Superior temporal gyrus (tissue), 1 donor: ENCODE data around the gene SLC2A4RG.

Experiments
- DNase-seq: peaks from one replicate; pipeline ENCODE4 v3.0.0-alpha.2; 2016; ENCODE audit errors: extremely low spot score

SLC2A4RG gene, protein sequence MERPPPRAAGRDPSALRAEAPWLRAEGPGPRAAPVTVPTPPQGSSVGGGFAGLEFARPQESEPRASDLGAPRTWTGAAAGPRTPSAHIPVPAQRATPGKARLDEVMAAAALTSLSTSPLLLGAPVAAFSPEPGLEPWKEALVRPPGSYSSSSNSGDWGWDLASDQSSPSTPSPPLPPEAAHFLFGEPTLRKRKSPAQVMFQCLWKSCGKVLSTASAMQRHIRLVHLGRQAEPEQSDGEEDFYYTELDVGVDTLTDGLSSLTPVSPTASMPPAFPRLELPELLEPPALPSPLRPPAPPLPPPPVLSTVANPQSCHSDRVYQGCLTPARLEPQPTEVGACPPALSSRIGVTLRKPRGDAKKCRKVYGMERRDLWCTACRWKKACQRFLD

GRCh38 chr20:63739130-63740069, at the start of gene SLC2A4RG:
Gene SLC2A4RG (plus strand): TSS chr20:63739776. CDS start chr20:63739913, 137 bp downstream.
- peak; percentile 78 for DNase-seq

- DNase-seq, result no peak
These were observed 49.3 kb upstream of the SLC2A4RG start for GRCh38 chr20:63690003-63690897.

DNA sequence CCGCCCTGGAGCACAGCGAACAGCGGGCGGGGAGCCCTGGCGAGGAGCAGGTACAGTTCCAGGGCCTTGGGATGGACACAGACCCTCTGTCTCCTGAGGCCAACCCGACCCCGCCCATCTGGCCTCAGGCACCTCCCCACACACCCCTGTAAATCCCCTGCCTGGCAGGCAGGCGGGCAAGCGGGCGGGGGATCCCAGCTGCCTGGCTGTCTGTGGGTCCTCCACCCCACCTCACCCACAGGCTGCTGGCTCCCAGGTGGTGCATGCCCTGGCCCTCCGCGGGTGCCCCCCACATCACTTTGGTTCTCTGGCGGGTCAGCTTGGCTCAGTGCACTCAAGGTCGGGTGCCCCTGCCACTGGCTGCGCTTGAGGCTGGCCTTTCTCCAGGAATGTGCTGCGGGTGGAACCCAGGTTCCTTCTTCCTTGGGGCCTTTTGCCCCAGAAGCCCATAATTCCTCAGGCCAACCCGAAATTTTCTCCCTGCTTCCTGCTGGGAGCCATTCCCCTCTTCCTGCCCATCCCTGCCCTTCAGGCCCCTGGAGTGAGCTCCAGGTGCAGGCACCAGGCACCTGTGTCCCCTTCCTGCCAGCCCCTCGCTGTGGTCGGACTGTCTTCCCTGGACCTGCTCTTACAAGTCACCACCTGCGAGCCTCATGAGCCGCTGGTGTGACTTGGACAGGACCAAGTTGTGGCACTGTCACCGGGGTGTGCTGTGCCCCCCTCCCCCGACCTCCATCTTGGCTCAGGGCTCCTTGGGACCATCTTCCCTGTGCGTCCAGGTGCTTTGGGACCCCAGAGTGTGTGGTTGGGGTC, 48.5 kb upstream of the SLC2A4RG start:
- no peak for DNase-seq

DNA sequence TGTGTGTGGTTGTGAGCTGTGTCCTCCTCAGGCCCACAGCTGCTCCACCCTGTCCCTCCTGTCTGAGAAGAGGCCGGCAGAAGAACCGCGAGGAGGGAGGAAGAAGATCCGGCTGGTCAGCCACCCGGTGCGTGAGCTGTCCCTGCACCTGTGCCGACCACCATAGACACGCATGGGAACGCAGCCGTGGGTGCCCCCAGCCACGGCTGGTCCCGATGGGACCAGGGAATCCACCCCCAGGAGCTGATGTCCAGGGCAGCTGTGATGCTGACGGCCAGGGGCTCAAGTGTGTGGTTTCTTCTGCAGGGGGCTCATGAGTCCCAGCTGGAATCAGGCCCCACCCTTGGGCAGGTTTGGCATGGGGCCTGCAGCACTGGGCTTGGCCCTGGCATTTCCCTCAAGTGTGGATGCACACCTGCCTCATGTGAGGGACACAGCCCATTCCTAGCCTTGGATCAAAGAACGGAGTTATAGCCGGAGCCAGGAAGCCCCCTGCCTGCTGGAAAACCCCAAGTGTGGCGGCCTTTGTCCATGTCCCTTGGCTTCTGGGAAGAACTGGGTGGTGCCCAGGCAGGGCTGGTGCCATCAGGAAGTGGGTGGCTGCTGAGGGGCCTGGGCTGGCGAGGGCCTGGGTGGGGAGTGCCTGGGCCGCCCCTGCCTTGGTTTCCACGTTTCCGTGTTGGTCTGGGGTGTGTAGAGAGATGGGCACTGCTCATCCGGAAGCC, 47.7 kb upstream of the SLC2A4RG start:
- DNase-seq, result no peak

DNA sequence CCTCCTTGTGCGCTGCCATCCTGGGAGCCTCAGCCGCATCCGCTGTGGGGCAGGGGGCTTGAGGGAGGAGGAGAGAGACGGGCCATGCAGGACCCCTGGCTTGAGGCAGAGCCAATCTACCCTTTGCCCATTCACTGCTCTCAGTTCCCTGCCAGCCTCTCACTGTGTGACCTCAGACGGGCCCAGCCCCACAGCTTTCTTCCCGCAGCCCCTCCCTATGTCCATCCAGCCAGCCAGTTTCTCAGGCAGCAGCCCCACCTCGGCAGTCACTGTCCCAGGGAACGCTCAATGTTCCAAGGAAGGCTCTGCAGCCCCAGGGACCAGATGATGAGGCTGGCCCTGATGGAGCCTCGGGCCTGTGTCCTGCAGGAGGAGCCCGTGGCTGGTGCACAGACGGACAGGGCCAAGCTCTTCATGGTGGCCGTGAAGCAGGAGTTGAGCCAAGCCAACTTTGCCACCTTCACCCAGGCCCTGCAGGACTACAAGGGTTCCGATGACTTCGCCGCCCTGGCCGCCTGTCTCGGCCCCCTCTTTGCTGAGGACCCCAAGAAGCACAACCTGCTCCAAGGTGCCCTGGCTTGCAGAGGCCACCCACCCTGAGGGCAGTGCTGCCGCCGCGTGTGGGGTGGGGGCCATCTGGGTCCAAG, 47.0 kb upstream of the SLC2A4RG start:
- DNase-seq, result no peak

GRCh38 chr20:63693083-63693732, 46.4 kb upstream of the SLC2A4RG start:
- DNase-seq, result no peak

- no peak for DNase-seq
These were observed 45.6 kb upstream of the SLC2A4RG start for GRCh38 chr20:63693733-63694583.

GRCh38 chr20:63694584-63695423, 44.8 kb upstream of the SLC2A4RG start:
- no peak for DNase-seq

DNA sequence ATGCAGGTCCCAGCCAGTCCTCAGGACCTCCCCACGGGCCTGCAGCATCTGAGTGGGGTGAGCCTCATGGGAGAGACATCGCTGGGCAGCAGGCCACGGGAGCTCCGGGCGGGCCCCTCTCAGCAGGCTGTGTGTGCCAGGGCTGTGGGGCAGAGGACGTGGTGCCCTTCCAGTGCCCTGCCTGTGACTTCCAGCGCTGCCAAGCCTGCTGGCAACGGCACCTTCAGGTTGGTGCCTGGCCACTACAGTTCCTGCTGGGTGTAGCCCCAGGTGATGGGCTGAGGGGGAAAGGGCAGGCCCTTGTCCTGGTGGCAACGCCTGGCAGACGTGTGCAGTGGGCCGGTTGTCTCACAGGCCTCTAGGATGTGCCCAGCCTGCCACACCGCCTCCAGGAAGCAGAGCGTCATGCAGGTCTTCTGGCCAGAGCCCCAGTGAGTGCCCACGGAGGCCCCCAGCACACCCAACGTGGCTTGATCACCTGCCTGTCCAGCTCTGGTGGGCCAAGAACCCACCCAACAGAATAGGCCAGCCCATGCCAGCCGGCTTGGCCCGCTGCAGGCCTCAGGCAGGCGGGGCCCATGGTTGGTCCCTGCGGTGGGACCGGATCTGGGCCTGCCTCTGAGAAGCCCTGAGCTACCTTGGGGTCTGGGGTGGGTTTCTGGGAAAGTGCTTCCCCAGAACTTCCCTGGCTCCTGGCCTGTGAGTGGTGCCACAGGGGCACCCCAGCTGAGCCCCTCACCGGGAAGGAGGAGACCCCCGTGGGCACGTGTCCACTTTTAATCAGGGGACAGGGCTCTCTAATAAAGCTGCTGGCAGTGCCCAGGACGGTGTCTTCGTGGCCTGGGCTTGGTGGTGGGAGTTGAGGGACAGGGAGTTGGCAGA, 43.9 kb upstream of the SLC2A4RG start:
- no peak for DNase-seq

GRCh38 chr20:63696306-63696627, 43.3 kb upstream of the SLC2A4RG start:
- no peak for DNase-seq

DNA sequence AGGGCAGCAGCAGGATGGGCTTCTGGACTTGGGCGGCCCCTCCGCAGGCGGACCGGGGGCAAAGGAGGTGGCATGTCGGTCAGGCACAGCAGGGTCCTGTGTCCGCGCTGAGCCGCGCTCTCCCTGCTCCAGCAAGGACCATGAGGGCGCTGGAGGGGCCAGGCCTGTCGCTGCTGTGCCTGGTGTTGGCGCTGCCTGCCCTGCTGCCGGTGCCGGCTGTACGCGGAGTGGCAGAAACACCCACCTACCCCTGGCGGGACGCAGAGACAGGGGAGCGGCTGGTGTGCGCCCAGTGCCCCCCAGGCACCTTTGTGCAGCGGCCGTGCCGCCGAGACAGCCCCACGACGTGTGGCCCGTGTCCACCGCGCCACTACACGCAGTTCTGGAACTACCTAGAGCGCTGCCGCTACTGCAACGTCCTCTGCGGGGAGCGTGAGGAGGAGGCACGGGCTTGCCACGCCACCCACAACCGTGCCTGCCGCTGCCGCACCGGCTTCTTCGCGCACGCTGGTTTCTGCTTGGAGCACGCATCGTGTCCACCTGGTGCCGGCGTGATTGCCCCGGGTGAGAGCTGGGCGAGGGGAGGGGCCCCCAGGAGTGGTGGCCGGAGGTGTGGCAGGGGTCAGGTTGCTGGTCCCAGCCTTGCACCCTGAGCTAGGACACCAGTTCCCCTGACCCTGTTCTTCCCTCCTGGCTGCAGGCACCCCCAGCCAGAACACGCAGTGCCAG, 42.8 kb upstream of the SLC2A4RG start, which contains the start of gene TNFRSF6B:
TNFRSF6B (plus strand) TSS at position 25 of the 729 bp plus-strand sequence; CDS start at position 141, 116 bp downstream.
- no peak for DNase-seq

- DNase-seq, result no peak
These were observed 42.2 kb upstream of the SLC2A4RG start for GRCh38 chr20:63697357-63697867.

DNA sequence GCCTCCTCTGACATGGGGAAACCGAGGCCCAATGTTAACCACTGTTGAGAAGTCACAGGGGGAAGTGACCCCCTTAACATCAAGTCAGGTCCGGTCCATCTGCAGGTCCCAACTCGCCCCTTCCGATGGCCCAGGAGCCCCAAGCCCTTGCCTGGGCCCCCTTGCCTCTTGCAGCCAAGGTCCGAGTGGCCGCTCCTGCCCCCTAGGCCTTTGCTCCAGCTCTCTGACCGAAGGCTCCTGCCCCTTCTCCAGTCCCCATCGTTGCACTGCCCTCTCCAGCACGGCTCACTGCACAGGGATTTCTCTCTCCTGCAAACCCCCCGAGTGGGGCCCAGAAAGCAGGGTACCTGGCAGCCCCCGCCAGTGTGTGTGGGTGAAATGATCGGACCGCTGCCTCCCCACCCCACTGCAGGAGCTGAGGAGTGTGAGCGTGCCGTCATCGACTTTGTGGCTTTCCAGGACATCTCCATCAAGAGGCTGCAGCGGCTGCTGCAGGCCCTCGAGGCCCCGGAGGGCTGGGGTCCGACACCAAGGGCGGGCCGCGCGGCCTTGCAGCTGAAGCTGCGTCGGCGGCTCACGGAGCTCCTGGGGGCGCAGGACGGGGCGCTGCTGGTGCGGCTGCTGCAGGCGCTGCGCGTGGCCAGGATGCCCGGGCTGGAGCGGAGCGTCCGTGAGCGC, 41.6 kb upstream of the SLC2A4RG start:
- DNase-seq, result no peak

DNA sequence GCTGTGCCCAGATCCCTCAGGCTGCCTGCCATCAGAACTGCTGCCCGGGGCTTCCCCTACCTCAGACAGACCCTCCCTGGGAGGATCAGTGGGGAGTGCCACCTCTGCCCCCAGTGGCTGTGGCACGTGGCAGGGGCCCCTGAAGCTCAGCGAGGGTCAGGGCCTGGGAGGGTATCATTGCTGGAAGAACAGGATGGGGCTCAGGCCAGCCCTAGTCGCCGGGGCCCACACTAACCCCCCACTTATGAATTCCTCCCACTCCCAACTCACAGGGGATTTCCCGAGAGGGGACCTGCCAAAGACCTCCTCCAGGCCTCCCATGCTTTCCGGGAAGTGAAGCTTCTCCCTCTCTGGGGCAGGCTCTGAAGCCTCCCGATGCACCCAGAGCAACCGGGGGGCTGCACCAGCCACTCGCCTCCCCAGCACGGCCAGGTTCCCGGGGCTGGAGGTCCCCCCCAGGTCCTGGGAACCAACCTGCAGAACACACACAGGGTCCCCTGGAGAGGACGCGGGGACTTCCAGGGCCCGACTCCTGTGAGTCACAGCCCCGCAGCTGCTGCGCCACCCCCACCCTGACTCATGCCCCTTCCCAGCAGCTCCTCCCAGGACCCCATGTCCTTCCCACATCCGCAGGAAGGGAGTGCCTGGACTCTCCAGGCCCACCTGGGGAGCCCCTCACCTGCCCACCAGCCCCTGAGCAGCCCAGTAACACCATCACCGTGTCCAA, 40.7 kb upstream of the SLC2A4RG start:
- no peak for DNase-seq
